D721Med (cell line): ENCODE results near the gene MTHFD1L.
"Not testable (repeated sequence)": the region's sequence is repeated elsewhere in the genome, so short reads cannot be mapped to it uniquely, and the experiment has no call there.

ENCODE experiments used
- DNase-seq: peaks from one replicate; pipeline ENCODE4 v3.0.0; 2011; ENCODE audit warnings: low spot score; ENCODE audit not compliant: insufficient read length
- FAIRE-seq: peaks from 2 replicates; lab custom pipeline; 2011; peaks lifted over from hg19 to GRCh38; lab: Jason Lieb, UNC
- TF ChIP-seq, protein P1 (sequence below): IDR thresholded peaks from 2 replicates; pipeline ENCODE4 v1.5.1; 2012; ENCODE audit warnings: mild to moderate bottlenecking, control low read depth; ENCODE audit not compliant: insufficient read depth; ENCODE audit errors: missing control alignments

The MTHFD1L gene

DNA sequence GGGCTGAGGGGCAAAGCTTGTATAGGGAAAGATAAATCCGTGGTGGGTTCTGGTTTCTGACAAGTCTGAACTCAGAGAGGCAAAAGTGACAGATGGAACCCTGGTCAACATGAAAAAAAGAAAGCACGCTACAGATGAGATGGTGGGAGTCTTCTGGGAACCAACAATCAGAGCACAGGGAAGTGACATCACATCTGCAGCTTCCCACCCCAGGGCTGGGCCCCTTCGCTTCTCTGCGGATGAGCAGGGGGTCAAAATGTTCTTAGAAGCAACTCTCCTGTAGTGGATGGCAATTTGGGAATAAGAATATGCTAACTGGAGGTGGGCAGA lies 245.0 kb downstream of the MTHFD1L start:
- TF ChIP-seq, protein P1, sequence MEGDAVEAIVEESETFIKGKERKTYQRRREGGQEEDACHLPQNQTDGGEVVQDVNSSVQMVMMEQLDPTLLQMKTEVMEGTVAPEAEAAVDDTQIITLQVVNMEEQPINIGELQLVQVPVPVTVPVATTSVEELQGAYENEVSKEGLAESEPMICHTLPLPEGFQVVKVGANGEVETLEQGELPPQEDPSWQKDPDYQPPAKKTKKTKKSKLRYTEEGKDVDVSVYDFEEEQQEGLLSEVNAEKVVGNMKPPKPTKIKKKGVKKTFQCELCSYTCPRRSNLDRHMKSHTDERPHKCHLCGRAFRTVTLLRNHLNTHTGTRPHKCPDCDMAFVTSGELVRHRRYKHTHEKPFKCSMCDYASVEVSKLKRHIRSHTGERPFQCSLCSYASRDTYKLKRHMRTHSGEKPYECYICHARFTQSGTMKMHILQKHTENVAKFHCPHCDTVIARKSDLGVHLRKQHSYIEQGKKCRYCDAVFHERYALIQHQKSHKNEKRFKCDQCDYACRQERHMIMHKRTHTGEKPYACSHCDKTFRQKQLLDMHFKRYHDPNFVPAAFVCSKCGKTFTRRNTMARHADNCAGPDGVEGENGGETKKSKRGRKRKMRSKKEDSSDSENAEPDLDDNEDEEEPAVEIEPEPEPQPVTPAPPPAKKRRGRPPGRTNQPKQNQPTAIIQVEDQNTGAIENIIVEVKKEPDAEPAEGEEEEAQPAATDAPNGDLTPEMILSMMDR: no peak
- FAIRE-seq (no peak), DNase-seq (no peak)

DNA sequence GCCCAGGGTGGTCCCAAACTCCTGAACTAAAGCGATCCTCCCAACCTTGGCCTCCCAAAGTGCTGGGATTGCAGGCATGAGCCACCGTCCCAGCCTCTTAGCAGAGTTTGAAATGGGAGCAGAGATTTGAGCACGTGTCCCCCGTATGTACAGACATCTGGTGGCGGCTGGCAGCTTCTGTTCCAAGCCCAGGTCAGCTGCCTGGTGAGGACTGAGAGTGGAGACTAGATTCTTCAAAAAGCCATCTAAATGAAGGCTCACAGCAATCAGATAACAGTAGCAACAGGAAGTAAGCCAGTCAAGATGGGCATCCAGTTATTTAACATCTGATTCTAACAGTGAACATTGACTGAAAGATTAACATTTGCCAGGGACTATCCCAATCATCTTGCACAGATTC lies 246.2 kb downstream of the MTHFD1L start:
- DNase-seq (no peak), FAIRE-seq (no peak)
- TF ChIP-seq, protein P1: no peak

DNA sequence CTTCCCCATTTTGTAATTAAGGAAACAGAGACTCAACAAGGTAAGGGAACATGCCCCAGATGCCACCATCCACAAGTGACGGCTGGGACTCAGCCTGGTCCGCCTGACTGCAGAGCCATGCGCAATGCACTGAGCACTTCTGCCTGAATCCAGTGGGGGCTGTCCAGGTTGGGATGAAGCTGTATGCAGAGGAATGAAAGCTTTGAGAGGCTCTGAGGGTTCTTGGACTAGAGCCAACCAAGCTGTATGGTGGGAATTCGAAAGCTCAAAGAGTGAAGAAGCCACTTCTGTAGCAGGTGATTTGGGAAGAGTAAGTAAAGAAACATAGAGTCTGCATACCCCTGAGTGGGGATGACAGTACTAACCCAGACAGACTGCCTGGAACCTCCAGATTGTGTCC lies 246.6 kb downstream of the MTHFD1L start:
- TF ChIP-seq, protein P1: no peak
- FAIRE-seq (no peak), DNase-seq (no peak)

DNA sequence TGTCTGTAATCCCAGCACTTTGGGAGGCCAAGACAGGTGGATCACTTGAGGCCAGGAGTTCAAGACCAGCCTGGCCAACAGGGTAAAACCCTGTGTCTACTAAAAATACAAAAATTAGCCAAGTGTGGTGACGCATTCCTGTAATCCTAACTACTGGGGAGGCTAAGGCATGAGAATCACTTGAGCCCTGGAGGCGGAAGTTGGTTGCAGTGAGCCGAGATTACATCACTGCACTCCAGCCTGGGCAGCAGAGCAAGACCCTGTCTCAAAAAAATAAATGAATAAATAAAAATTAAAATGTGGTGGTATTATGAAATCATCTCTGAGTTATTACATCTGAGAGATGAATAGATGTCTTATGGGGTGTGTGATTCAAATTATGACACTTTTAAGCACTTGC lies 247.4 kb downstream of the MTHFD1L start:
- DNase-seq, FAIRE-seq: not testable (repeated sequence)

DNA sequence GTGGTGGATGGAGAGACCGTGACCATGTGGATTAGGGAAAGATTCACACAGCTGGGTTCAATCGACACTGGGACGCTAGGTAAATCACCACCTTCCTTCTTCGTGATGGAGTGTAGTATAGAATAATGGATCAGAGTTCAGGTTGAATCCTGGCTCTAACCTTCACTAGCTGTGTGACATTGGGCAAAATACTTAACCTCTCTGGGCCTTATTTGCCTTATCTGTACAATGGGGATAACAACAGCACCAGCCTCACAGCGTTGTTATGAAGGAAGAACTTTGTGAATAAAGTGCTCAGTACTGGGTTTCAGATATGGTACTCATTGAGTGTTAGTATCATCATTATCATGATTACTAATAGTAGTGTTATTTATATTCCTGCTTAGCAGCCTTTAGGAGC lies 248.1 kb downstream of the MTHFD1L start:
- no peak for DNase-seq
- no peak for FAIRE-seq
- TF ChIP-seq, protein P1: no peak

DNA sequence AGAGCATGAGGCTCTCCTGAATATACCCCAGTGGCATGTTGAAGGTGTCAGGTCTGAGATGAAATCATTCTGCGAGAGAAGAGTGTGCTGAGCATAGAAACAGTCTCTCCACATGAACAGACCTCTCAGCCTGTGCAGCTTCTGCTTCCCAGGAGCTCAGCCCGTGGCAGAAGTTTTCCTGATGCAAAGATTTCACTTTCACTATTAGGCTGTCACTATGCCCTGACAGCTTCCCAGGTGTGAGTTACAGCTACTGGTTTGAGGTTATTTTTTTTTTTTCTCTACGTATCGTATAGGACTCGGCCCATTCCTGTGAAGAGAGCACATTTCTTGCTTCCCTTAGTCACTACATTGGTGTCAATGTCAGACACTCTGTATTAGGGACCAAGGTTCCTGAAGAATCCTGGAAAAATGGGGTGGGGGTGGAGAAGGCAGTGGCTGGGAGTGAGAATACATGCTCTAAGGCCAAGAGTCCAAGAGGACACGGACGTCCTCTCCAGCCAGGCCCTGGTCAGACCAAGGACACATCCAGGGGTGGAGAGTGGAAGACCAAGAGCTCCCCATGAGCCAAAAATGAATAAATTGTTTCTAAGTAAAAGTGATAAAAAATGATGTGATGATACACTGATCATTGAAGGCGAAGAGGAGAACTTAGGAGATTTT lies 253.1 kb downstream of the MTHFD1L start:
- no peak for DNase-seq
- TF ChIP-seq, protein P1: no peak
- no peak for FAIRE-seq

DNA sequence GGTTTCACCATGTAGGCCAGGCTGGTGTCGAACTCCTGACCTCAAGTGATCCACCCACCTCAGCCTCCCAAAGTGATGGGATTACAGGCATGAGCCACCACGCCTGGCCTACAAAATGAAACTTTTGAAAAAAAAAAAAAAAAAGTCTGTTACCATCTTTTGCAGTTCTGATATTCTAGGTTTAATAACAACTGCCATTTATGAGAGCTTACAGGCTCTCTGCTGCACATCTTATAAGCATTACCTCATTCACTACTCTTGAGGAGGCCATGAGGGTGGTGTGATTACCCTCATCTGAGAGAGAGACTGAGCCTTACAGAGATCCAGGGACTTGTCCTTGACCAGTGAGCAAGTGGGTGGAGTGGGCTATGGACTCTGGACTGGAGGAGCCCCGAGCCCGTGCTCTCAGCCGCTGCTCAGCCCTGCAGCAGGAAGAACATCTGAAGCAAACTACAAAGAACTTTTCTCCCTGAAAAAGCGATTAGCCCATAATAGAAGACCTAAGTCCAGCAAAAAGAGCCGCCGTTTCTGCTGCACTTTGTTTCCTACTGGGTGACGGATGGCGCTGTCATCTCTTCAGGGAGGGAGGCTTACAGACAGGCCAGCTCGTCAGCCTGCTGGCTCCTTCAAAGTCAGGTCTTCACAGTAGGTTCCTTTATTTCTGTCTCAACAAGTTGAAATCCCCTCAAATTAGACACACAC lies 254.5 kb downstream of the MTHFD1L start:
- TF ChIP-seq, protein P1: no peak
- DNase-seq: no peak
- FAIRE-seq: no peak
